CD4-positive, alpha-beta T cell treated with Interleukin-17A for 1 hour (primary cell): ENCODE data around the gene CTNNA3.
A peak's percentile ranks its signal among the peaks of the same experiment; 100 is the strongest.
"Not testable (repeated sequence)": the region's sequence is repeated elsewhere in the genome, so short reads cannot be mapped to it uniquely, and the experiment has no call there.

ENCODE experiments used
- DNase-seq: peaks from one replicate; pipeline ENCODE4 v3.0.0-alpha.2; 2020

CTNNA3 gene

DNA sequence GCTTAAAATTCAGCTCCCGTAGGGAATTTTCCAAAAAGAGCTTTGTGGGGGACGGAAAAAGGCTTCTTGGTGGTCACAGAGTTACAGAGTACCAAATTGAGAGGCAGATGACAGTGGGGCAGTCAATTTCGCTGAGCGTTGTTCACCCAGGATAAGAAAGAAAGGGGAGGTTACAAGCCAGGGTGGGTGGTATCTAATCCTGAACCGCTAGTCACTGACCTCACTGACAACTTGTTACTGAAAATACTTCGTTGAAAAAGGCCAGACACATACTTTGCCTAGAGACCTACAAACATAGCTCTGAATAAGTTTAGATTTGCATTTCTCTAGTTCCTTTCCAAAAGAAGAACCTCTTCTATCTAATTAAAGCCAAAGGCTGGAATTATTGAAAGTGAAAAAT, at the start of gene CTNNA3:
CTNNA3 (minus strand) TSS at position 167 of the 400 bp plus-strand sequence.
- DNase-seq = no peak

GRCh38 chr10:67735430-67735829, 39.4 kb upstream of the CTNNA3 start:
- DNase-seq = peak; percentile 7

DNA sequence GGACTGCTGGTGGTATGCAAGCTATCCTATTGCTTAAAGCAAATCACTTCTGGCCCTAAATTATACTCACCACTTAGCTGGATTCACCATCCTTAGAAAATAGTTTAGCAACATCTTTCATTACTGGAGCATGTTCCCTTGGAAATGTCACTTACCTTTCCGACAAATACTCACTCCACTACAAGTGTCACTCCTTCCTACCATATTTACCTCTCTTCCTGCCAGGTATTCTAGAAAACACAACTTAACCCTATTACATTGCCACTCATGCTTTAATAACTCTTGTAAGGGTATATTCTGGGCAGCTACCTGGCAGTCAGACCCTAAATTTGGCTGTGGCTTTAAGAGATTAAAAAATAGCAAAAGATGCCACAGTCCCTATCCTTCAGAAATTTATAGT, 37.5 kb upstream of the CTNNA3 start:
- DNase-seq = no peak

DNA sequence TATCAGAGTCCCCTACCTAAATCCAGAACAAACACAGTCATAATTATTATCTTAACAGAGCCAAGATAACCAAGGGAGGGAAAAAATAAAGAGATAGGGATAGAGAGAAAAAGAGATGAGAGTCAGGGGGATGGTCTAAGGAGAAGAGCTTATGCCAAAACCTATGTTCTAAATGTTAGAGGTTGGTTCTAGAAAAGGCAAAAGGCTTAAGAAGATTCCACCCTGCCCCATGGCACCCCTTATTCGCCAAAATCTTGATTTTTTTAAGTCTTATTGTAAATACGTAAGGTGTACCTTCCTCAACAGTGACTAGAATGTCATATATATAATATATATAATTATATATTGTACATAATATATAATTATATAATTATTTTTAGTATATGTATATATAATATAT, 29.6 kb upstream of the CTNNA3 start:
- DNase-seq = no peak

DNA sequence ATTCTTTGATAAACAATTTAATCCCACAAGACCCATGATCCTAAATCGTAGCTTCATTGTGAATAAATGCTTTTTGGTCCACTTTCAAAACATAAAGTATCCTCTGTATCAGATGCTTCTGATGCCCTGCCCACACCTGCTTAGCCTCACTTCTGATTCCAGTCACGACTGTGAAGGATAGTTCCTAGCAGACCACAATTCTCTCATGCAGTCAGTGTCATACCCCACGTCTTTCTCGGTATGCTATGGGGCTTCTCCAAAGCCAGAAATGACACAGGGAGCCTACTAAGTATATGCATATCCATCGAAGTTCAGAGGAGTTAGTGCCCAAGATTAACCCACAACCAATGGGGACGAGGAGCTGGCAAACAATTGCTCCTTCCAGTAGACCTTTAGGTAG, 27.6 kb upstream of the CTNNA3 start:
- no peak for DNase-seq

DNA sequence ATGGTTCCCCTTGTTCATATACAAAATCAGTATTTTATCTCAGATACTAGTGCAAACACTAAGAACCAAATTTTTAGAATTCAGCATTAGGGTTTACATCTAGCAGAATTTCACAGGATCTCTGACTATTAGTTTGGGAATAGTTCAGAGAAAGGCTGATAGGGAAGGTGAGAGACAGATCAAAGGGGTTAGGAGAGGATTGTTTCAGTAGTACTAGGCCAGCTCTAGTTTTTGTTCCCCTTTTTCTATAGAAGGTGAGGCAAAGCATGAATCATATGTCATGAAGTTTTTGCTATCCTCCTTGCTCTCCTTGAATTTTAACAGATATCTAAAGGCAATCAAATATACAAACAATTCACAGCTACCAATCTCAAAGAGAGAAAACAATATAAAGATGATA, 26.1 kb upstream of the CTNNA3 start:
- DNase-seq = no peak

DNA sequence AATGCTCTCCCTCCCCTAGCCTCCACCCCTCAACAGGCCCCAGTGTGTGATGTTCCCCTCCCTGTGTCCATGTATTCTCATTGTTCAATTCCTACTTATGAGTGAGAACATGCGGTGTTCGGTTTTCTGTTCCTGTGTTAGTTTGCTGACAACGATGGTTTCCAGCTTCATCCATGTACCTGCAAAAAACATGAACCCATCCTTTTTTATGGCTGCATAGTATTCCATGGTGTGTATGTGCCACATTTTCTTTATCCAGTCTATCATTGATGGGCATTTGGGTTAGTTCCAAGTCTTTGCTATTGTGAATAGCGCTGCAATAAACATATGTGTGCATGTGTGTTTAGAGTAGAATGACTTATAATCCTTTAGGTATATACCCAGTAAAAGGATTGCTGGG, 20.5 kb upstream of the CTNNA3 start:
- not testable (repeated sequence) for DNase-seq

DNA sequence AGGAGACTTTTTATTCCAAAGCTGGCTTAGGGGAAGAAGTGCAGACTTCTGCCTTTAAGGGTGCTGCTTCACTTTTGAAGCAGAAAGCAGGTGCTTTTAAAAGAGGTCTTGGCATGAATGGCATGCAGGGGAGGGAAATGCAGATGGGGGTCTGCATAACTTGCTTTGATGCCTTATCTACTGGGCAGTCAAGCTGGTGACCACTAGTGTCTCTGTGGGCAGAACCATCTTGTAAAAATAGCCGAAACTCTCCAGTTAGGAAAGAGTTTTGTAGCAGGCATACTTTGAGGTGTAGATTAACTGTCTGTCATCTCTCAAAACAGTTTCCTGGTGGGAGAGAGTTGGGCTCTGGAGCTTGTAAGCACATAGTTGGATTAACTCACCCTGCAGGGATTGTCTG, 9.9 kb upstream of the CTNNA3 start:
- DNase-seq = no peak

GRCh38 chr10:67699613-67700270, 3.7 kb upstream of the CTNNA3 start:
- not testable (repeated sequence) for DNase-seq

DNA sequence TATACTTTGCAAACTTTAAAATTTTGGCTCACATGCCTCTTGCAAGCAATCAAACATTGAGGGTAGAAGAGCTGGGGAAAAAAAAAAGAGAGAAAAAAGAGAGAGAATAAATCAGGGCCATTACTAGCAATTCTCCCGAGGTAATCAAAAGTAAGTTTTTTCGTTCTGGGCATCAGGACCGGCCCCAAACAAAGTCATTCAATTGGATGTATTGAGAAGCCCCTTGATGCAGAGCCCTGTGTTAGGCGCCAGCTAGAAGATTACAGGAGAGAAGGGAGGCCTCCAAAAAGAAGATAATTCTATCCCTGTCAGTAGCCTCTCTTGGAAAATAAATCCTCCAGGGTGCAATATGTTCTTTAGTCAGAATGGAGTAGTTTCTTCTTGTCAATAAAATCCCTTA, 2.2 kb upstream of the CTNNA3 start:
- DNase-seq = no peak

DNA sequence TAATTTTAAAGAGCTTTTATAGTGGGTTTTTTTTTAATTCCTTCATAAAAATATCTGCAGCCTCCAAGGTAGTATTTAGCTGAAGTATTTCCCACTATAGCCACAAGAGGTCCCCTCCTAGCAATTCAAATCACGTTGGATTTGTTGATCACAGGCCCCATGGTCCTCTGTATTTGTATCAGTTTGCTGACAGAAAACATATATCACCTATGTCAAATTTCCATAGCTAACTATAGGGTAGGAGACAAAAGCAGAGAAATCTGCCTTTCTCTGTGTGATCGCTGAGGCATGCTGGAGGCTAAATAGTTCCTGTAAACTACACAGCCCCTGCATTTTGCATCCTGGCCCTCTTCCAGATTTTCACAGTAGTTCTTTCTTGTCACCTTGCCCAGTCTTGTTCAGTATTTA, 1.7 kb upstream of the CTNNA3 start:
- DNase-seq = peak; percentile 68

GRCh38 chr10:67696679-67697078, 684 bp upstream of the CTNNA3 start:
- DNase-seq = no peak

DNA sequence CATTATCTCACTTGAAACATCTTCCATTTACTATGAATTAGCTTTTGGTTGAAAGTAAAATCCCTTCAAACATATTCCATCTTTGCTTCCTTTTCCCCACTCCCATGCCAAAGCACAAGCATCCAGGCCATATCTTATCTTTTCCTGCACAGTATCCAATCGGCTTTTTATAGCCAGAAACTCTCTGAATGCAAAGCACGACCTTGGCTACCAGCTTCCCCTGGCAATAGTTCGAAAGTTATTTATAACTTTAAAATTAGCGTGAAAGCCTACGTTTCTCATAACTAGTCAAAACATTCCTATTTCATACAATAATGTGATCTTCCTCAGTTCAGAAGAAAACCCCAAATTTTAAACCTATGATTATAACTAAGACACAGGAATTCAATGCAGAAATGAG, 440 bp downstream of the CTNNA3 start:
- DNase-seq = no peak

DNA sequence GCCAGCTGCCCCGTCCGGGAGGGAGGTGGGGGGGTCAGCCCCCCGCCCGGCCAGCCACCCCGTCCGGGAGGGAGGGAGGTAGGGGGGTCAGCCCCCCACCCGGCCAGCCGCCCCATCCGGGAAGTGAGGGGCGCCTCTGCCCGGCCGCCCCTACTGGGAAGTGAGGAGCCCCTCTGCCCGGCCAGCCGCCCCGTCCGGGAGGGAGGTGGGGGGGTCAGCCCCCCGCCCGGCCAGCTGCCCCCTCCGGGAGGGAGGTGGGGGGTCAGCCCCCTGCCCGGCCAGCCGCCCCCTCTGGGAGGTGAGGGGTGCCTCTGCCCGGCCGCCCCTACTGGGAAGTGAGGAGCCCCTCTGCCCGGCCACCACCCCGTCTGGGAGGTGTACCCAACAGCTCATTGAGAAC, 4.1 kb downstream of the CTNNA3 start:
- DNase-seq = not testable (repeated sequence)

GRCh38 chr10:67690540-67690939, 5.5 kb downstream of the CTNNA3 start:
- DNase-seq = not testable (repeated sequence)

GRCh38 chr10:67684140-67684539, 11.9 kb downstream of the CTNNA3 start:
- not testable (repeated sequence) for DNase-seq

- DNase-seq = no peak
These were observed 17.5 kb downstream of the CTNNA3 start for GRCh38 chr10:67678335-67678974.

GRCh38 chr10:67676208-67676825, 19.7 kb downstream of the CTNNA3 start:
- no peak for DNase-seq

DNA sequence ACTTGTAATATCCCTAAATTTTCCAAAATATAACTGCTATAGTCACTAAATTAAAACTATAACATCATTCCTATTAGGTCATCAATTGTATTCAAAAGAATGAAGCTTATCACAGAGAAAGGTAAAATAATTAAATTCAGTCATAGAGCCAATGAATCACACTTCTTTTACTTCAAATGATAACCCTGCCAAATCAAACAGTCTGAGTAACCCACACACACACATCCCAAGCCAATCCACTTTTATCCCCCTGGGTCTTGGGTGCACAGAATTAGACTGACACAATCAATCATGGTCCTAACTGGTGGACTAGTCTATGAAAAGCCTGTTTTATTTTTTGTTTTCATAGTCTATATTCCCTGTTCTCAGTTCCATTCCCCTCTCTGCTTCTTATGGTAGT, 25.6 kb downstream of the CTNNA3 start:
- DNase-seq = no peak

DNA sequence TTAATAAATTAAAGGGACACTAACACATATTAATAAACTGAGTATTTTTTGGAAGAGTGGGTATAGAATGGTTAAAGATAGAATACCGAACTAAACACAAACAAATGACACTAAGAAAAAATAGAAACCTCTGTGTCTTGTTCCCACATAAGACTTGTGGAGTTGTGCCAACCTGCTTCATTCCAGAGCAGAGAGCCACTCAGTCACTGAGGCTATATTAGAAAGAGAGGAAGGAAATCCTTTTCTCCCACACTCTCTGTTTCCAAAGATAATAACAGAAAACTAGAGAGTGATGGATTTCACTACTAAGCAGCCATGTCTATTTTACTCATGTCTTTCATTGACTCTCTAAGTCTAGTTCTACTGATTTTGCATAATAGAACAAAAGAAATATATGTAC, 26.0 kb downstream of the CTNNA3 start:
- no peak for DNase-seq

DNA sequence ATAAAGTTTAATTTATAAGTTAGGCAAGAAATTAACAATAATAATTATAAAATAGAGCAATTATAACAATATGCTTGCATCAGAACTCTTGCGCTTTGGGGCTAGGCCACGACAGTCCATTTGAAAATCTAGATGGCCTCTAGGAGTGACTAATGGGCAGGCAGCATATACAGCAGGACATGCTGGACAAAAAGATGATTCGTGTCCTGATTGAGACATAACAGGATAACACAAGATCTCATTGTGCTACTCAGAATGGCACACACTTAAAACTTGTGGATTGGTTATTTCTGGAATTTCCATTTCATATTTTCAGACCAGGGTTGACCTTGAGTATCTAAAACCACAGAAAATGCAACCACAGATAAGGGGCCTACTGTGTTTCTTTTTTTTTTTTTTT, 27.5 kb downstream of the CTNNA3 start:
- no peak for DNase-seq

- no peak for DNase-seq
These were observed 29.0 kb downstream of the CTNNA3 start for GRCh38 chr10:67667035-67667425.

DNA sequence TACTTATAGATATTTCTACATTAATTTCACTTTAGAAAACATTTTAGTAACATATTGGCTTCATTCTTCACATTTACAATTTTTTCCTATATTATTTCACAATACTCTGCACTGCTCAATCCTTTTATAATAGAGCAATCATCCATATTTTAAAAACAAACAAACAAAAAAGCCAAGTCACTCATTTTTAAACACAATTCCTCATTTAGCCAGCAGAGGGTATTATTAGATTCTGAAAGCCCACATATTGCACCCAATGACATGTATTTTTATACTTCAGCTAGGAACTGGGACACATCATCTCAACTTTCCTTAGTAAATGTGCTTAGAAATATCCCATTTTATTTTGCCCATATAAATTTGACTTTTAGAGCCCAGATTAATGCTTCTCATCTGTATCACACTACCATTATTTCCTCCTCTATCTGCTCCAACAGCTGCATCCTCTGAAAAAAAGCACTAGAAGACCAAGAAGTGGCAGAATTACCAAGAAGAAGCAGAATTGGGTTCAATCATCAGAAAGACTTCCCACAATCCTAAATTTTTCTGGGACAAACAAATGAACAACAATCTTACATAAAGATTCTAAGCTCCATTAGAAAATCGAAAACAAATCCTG, 29.5 kb downstream of the CTNNA3 start:
- DNase-seq = peak; percentile 37

DNA sequence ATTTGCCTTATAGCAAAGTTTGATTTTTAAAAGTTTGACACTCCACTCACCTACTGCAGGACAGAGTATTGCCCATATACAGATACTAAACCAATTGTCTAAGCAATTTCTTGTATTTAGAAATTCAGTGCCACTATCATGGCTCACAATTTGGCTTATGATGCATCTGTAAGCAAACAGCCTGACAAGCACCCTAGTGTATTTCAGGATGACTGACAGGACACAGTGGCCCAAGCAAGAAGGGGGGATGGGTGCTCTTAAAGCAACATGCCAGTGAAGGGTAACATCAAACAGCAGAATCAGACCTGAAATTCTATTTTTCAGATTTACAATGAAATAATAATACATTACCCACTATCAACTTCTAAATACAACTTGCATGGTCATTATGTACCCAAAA, 30.5 kb downstream of the CTNNA3 start:
- no peak for DNase-seq
